Fibroblast of mammary gland (primary cell): ENCODE data around the gene SYPL1.
A peak's percentile ranks its signal among the peaks of the same experiment; 100 is the strongest.

Source experiments
- DNase-seq: peaks from one replicate; pipeline ENCODE4 v3.0.0-alpha.2; 2010; ENCODE audit warnings: low read depth
- H3K4me3 ChIP-seq: 2 replicates; pipeline ENCODE4 v1.5.1; 2011; ENCODE audit warnings: low read depth, mild to moderate bottlenecking, low read length, moderate library complexity; ENCODE audit not compliant: control insufficient read depth
- TF ChIP-seq, protein P1 (sequence below): conservative IDR thresholded peaks from 2 replicates; pipeline ENCODE4 v1.5.1; 2011; ENCODE audit warnings: low read depth, low read length, inconsistent platforms; ENCODE audit not compliant: control insufficient read depth, insufficient read depth

The SYPL1 gene

DNA sequence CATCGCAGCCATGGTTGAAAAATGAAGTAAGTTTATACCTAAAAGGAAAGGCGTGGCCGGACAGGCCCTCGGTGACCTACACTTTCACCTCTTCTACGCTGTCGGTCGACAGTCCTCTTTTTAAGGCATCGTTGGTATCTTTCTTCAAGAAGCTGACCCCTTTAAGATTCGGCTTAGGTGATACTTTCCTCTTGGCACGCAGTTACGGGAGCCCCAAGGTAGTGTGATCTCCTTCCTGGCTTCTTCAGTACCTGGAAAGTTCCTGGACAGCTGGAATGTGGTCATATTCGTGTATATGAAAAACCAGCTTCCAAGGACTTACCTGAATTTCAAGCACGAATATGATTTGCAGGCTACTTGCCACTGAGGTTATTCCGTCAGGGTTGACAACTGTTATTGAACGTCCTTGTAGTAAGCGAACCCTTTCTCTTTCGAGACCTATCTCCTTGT lies 885 bp upstream of the SYPL1 start:
- no peak overlapping the region for H3K4me3 ChIP-seq
- TF ChIP-seq, protein P1, sequence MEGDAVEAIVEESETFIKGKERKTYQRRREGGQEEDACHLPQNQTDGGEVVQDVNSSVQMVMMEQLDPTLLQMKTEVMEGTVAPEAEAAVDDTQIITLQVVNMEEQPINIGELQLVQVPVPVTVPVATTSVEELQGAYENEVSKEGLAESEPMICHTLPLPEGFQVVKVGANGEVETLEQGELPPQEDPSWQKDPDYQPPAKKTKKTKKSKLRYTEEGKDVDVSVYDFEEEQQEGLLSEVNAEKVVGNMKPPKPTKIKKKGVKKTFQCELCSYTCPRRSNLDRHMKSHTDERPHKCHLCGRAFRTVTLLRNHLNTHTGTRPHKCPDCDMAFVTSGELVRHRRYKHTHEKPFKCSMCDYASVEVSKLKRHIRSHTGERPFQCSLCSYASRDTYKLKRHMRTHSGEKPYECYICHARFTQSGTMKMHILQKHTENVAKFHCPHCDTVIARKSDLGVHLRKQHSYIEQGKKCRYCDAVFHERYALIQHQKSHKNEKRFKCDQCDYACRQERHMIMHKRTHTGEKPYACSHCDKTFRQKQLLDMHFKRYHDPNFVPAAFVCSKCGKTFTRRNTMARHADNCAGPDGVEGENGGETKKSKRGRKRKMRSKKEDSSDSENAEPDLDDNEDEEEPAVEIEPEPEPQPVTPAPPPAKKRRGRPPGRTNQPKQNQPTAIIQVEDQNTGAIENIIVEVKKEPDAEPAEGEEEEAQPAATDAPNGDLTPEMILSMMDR = no peak

DNA sequence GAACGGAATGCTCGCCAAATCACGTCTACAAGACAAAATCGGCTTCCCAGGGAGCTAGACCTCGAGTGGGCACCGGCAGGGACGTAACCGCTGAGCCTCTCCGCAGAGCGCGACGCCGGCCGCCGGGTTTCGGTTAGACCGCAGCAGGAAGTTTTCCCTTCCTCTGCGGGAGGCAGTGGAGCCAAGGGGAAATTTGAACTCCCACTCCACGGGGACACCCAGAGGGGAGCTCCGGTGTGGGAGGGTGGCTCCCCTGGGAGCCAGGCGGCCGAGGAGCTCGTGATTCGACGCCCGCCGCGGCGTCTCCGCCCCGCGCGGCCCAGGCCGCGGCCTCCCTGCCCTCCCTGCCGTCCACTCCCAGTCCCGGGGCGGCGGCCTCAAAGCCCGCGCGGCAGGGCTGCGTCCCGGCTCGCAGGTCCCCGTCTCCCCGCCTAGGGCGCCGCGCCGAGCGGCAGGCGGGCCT lies 426 bp downstream of the SYPL1 start:
- peak overlapping the region; percentile 79 for H3K4me3 ChIP-seq
- DNase-seq = peak; percentile 62
- TF ChIP-seq, protein P1 = no peak

More for the DNA sequence above, 885 bp upstream of the SYPL1 start:
- DNase-seq = no peak

DNA sequence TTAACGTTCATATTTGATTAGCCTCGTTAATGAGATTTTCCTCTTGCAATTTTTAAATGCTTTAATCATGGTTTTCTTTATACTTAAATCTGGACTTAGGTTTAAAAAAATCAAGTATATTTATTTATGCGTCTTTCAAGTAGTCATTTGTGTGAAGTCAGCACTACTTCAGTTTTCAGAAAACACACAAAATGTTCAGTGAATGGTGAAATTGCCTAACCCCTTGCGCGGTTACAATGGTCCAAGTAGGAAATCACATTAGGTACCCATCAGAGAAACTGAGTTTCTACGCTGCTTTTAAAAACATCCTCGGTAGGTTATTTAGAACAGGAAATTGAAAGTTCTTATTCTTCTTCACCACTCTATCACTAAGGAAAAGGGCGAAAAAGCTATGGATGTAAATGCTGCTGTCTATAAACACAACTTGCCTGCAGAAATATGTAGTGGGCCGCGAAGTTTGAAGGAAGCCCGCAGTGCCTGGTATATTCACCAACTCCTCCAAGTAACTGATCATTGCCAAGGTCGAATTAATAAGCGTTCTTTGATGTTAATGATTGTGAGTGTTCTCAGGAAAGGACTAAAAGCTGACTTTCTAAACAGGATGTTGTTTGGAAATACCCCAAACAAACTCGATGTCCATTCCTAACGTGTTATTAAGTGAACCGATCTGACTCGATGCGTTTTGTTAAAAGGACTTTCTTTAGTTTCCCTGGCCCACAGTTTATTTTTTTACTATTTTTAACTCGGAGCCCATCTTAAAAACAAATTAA lies 1.0 kb downstream of the SYPL1 start:
- peak; percentile 46 for DNase-seq
- peak overlapping the region; percentile 79 for H3K4me3 ChIP-seq
- TF ChIP-seq, protein P1 = no peak

DNA sequence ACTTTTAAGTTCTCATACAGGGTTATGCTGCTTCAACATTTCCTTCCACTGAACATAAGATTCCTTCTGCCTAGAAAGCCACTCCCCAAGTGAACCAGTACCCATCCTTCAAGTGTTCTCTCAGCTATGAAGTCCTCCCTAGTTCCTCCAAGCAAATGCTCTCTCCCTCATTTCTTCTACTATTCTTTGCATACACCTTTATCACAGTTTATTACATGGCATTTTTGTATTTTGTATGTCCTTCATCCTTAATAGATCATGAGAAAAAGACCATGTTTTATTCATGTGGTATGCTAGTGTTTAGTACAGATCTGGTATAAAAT lies 1.9 kb downstream of the SYPL1 start:
- TF ChIP-seq, protein P1 = no peak
- no peak for DNase-seq
- peak overlapping the region; percentile 79 for H3K4me3 ChIP-seq

DNA sequence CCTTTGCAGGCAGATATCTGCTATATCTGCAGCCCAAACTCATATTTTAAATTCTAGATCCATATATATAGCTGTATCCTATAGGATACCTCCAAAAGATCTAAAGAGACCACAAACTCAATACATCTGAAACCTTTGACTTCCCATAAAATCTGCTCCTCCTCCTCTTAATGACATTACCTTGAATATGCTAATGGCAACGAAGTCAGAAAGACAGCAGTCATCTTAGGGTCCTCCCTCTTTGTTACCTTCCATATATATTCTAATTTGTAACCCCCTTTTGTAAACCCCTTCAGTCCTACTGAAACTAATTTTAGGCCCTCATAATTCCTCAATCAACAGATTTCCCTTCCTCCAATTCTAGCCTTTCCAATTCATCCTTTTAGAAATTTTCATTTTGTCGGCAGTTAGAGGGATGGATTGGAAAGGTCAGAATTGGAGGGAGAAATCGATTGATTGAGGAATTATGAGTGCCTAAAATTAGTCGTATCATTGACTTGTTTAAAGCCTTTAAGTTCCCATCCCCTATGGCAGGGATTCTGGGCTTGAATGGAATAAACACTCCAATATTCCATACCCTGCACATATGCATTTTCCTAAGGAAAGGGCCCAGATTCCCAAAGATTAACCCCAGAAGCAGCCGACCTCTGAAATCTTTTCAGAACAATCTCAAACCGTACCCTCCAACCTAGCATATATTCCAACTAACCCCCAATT lies 2.4 kb downstream of the SYPL1 start:
- TF ChIP-seq, protein P1 = no peak
- DNase-seq = no peak
- H3K4me3 ChIP-seq = no peak overlapping the region

DNA sequence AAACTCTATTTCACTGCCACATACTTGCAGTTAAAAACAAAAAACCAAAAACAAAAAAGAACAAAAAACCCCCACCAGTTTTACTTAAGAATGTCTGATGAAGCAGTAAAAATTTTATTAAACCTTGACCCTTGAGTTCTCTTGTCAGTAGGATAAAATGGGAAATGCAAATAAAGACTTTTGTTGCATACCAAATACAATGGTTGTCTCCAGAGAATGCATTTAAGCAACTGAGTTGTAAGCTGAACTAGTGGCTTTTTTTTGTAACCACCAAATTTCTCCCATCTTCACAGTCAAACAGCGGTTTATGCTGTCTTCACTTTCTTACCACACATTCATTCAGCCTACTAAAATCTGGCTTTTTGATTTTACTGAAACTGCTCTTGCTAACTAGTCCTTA lies 3.1 kb downstream of the SYPL1 start:
- DNase-seq = peak; percentile 17
- no peak overlapping the region for H3K4me3 ChIP-seq
- TF ChIP-seq, protein P1 = no peak
